Adrenal gland (tissue), 5 donors: ENCODE measurements around the gene FAM118A.

Source experiments
- POLR2A ChIP-seq, 2 donors: fragments of 450-650 bp; IDR thresholded peaks; one replicate each; pipeline ENCODE4 v1.6.1; 2017; ENCODE audit warnings: antibody characterized with exemption in 2 of 2, mild to moderate bottlenecking in 2 of 2, moderate library complexity in 1 of 2
- TF ChIP-seq, protein P1 (sequence below), 6 experiments: fragments of 450-650 bp in 4 of 6; fragments of 200-600 bp in 2 of 6; sonication (generic) in 1 of 6; IDR thresholded peaks; 1 replicate in 5 of 6; 2 replicates in 1 of 6; pipeline versions ENCODE4 v1.5.1 to v1.8.0; 2016 to 2021; ENCODE audit warnings: antibody characterized with exemption in 6 of 6, mild to moderate bottlenecking in 2 of 6, moderate library complexity in 1 of 6
- donor health status: DM: no; HTN: no; CAD: no.

DNA sequence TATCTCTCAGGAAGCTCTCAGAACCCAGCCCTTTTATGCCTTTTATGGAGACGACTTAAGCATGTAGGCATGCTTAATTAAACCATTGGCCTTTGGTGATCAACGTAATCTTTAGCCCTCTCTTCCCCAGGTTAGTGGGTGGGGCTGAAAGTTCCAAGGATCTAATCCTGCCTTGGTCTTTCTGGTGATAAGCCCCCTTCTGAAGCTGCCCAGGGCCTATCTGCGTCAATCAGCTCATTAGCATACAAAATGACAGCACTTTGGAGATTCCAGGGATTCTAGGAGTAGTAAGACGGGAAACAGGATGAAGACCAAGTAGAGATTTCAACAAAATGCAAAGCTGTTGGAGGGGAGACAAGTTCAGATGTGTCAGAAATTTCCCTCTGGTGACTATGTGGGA lies 3.1 kb downstream of the FAM118A start:
- no peak for TF ChIP-seq POLR2A (IDR thresholded peaks at IDR 0.05)
- TF ChIP-seq, protein P1, sequence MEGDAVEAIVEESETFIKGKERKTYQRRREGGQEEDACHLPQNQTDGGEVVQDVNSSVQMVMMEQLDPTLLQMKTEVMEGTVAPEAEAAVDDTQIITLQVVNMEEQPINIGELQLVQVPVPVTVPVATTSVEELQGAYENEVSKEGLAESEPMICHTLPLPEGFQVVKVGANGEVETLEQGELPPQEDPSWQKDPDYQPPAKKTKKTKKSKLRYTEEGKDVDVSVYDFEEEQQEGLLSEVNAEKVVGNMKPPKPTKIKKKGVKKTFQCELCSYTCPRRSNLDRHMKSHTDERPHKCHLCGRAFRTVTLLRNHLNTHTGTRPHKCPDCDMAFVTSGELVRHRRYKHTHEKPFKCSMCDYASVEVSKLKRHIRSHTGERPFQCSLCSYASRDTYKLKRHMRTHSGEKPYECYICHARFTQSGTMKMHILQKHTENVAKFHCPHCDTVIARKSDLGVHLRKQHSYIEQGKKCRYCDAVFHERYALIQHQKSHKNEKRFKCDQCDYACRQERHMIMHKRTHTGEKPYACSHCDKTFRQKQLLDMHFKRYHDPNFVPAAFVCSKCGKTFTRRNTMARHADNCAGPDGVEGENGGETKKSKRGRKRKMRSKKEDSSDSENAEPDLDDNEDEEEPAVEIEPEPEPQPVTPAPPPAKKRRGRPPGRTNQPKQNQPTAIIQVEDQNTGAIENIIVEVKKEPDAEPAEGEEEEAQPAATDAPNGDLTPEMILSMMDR (IDR thresholded peaks at IDR 0.05): no peak
